ENCODE data around the gene TAF1C. TPM values are rescaled to one million over a fixed set of nuclear protein-coding genes. Genes with fewer than 3 reads are reported as not detected.

TAF1C gene
- polyA plus RNA-seq, 2 of the 4 experiments (the other 2 are of a cell fraction) = 13.2 to 38.6 TPM

DNA sequence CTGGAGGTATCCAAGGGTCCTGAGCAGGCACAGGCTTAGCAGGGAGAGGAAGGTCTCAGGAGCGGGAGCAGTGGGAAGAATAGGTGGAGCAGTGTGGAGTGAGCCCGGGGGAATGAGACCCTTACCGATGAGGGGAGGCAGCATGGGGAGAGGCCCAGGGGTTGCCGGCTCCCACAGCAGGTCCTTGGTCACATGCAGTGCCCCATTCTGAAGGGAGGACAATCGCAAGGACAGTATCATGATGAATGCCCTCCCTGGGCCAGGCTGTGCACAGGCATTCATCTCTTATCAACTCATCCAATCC, 3.3 kb downstream of the TAF1C start:
- no peak for TF ChIP-seq RCOR1 (IDR thresholded peaks at IDR 0.05; ENCODE audit: low read depth, low read length)
- TF ChIP-seq JUN (IDR thresholded peaks at IDR 0.05) = no peak
- TF ChIP-seq NR3C1 (IDR thresholded peaks at IDR 0.05) = no peak
- TF ChIP-seq SREBF2 (IDR thresholded peaks at IDR 0.05) = no peak
- TF ChIP-seq EP300 (IDR thresholded peaks at IDR 0.05) = no peak
- no peak for TF ChIP-seq ESRRA (IDR thresholded peaks at IDR 0.05; ENCODE audit: borderline replicate concordance, low read length)
- TF ChIP-seq CBX8 (IDR thresholded peaks at IDR 0.05) = no peak
- TF ChIP-seq MYC (IDR thresholded peaks at IDR 0.05; ENCODE audit: borderline replicate concordance, low read length) = no peak
- no peak for TF ChIP-seq TFCP2L1 (CRISPR knock-in tag; IDR thresholded peaks at IDR 0.05)
- no peak for TF ChIP-seq FOXS1 (CRISPR knock-in tag; IDR thresholded peaks at IDR 0.05)
- TF ChIP-seq EHF (CRISPR knock-in tag; IDR thresholded peaks at IDR 0.05) = no peak
- no peak for TF ChIP-seq CHD2 (IDR thresholded peaks at IDR 0.05; ENCODE audit: low read length, partially characterized antibody)
- no peak for TF ChIP-seq RARB (CRISPR knock-in tag; IDR thresholded peaks at IDR 0.05)
- TF ChIP-seq SMC3 (IDR thresholded peaks at IDR 0.05) = no peak
- TF ChIP-seq MAZ (IDR thresholded peaks at IDR 0.05; ENCODE audit: borderline replicate concordance, low read depth, low read length) = no peak
- TF ChIP-seq MAX (IDR thresholded peaks at IDR 0.05) = no peak
- no peak for TF ChIP-seq PBX3 (IDR thresholded peaks at IDR 0.05)
- no peak for TF ChIP-seq GATA3 (IDR thresholded peaks at IDR 0.05; ENCODE audit: borderline replicate concordance)
- no peak for TF ChIP-seq RFX5 (IDR thresholded peaks at IDR 0.05)
- no peak overlapping the region for H3K27ac ChIP-seq
- H3K9me3 ChIP-seq = no peaks in the 10 kb centered on the region
- ChIA-PET POLR2A (no interaction called here), CTCF (interaction anchor here (0.9 to 11.7 kb wide), 23 partner anchors 11 to 433 kb away, joined by 3 to 92 read pairs (median 5); no protein-coding TSS in a partner anchor)
- DNase-seq (ENCODE audit: low read depth in 1 of 2, low spot score in 1 of 2) = no peak
- H3K4me3 ChIP-seq = no peak overlapping the region
- H3K4me2 ChIP-seq = no peak overlapping the region
- ATAC-seq = no peak
- FAIRE-seq = no peak
- peaks cover 6% of the 10 kb centered on the region; the same call in 2 of the 3 replicates for H3K4me1 ChIP-seq
- WGBS (ENCODE audit: missing lambda C conversion rate) = 82% methylated on average over 5 of the region's 5 CpGs

DNA sequence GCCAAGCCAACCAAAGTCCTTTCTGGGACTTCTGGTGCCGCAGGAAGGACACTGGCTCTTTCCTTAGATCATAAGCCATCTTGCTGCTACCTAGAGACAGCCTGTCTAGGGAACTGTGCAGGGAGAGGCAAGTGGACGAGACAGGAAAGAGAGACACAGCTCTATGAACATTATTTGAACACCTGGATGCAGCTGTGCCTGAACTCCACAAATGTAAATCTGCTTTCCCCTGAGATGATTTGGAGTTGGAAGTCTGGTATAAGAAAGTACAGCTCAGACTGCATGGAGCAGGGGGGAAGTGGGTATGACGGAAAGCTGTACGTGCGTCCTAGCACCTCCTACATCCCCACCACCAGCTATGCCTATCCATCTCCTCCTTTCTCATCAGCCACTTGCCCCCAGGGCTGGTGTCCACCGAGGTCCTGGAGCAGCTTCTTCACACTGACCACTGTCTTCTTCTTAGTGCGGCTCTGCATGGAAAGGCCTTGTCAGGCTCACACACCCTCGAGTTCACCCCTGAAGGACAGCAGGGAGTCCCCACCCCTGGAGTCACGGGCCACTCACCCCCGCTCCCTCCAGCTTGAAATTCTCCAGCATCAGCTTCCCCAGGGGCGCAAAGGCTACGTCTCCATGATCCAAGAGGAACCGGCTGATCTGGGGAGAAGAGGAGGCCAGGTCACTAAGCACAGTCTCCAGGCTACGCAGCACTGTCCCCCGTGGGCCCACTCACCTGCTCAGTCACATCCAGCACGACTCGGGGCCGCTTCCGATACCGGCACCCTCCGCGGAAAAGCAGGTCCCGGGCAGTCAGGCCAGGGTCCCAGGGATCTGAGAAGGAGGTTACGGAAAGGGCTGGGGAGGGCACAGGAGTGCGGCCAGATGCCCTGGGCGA, 3.9 kb downstream of the TAF1C start:
- ATAC-seq (no peak), FAIRE-seq (no peak), DNase-seq (ENCODE audit: low read depth in 1 of 2, low spot score in 1 of 2) (no peak)
- TF ChIP-seq, protein P1, sequence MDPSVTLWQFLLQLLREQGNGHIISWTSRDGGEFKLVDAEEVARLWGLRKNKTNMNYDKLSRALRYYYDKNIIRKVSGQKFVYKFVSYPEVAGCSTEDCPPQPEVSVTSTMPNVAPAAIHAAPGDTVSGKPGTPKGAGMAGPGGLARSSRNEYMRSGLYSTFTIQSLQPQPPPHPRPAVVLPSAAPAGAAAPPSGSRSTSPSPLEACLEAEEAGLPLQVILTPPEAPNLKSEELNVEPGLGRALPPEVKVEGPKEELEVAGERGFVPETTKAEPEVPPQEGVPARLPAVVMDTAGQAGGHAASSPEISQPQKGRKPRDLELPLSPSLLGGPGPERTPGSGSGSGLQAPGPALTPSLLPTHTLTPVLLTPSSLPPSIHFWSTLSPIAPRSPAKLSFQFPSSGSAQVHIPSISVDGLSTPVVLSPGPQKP (IDR thresholded peaks at IDR 0.05; ENCODE audit: low read depth, low read length) = no peak
- TF ChIP-seq RFX5 (IDR thresholded peaks at IDR 0.05) (no peak), BHLHE40 (IDR thresholded peaks at IDR 0.05; ENCODE audit: low read depth, low read length) (no peak), CBX2 (IDR thresholded peaks at IDR 0.05; ENCODE audit: borderline replicate concordance, low read depth) (no peak), HOXB5 (CRISPR knock-in tag; IDR thresholded peaks at IDR 0.05) (no peak), CHD2 (IDR thresholded peaks at IDR 0.05; ENCODE audit: low read length, partially characterized antibody) (no peak), HDAC2 (IDR thresholded peaks at IDR 0.05) (no peak), ESRRA (IDR thresholded peaks at IDR 0.05; ENCODE audit: borderline replicate concordance, low read length) (no peak), HOXB13 (CRISPR knock-in tag; IDR thresholded peaks at IDR 0.05; ENCODE audit: low read depth) (no peak), TFCP2L1 (CRISPR knock-in tag; IDR thresholded peaks at IDR 0.05) (no peak), E2F6 (IDR thresholded peaks at IDR 0.05; ENCODE audit: borderline replicate concordance, low read depth) (no peak)
- ChIA-PET CTCF (interaction anchor here (0.6 to 11.7 kb wide), 21 partner anchors 11 to 434 kb away, joined by 3 to 92 read pairs (median 5); no protein-coding TSS in a partner anchor), POLR2A (no interaction called here)
- no peaks in the 10 kb centered on the region for H3K9me3 ChIP-seq
- no peak overlapping the region for H3K4me3 ChIP-seq
- H3K4me2 ChIP-seq = no peak overlapping the region
- no peak overlapping the region for H3K27ac ChIP-seq
- H3K4me1 ChIP-seq = peaks cover 9% of the 10 kb centered on the region
- WGBS (ENCODE audit: missing lambda C conversion rate) = 85% methylated on average over 19 of the region's 26 CpGs
